ENCODE measurements around the gene CACNA1D. TPM values are rescaled to one million over a fixed set of nuclear protein-coding genes. Genes with fewer than 3 reads are reported as not detected.
A peak's percentile ranks its signal among the peaks of the same experiment; 100 is the strongest.

The CACNA1D gene
- total RNA-seq, 2 experiments from 2014 or later, result 0.31 to 0.32 TPM

- H3K9me3 Mint-ChIP-seq (ENCODE audit: insufficient read depth), result no peaks in the 10 kb centered on the region
- CTCF ChIA-PET, result no interaction called here
- H3K36me3 Mint-ChIP-seq (ENCODE audit: low read depth), result no peaks in the 10 kb centered on the region
- H3K4me1 Mint-ChIP-seq (ENCODE audit: low read depth), result peaks cover 10% of the 10 kb centered on the region
- DNase-seq (peak; percentile 15), ATAC-seq (no peak)
- H3K27ac Mint-ChIP-seq, result no peak overlapping the region
- POLR2A ChIA-PET, result no interaction called here
- H3K27me3 Mint-ChIP-seq (ENCODE audit: low read depth), result peaks cover 23% of the 10 kb centered on the region
- no peak overlapping the region for H3K4me3 Mint-ChIP-seq
These were observed 200.4 kb downstream of the CACNA1D start for GRCh38 chr3:53694666-53695323.

- Mint-ChIP-seq H3K9me3 (ENCODE audit: insufficient read depth) (no peaks in the 10 kb centered on the region), H3K27ac (no peak overlapping the region), H3K27me3 (ENCODE audit: low read depth) (peaks cover 23% of the 10 kb centered on the region), H3K36me3 (ENCODE audit: low read depth) (no peaks in the 10 kb centered on the region), H3K4me1 (ENCODE audit: low read depth) (peaks cover 11% of the 10 kb centered on the region), H3K4me3 (no peak overlapping the region)
- DNase-seq (peak; percentile 17), ATAC-seq (no peak)
- POLR2A ChIA-PET, result no interaction called here
- CTCF ChIA-PET, result interaction anchor here (1.9 kb wide), 1 partner anchor 10 kb away, joined by 5 read pairs; no protein-coding TSS in a partner anchor
These were observed 200.9 kb downstream of the CACNA1D start for GRCh38 chr3:53695324-53695690.

- POLR2A ChIA-PET, result no interaction called here
- ATAC-seq (no peak), DNase-seq (no peak)
- no peak overlapping the region for H3K27ac Mint-ChIP-seq
- peaks cover 14% of the 10 kb centered on the region for H3K4me1 Mint-ChIP-seq (ENCODE audit: low read depth)
- no peak overlapping the region for H3K4me3 Mint-ChIP-seq
- H3K27me3 Mint-ChIP-seq (ENCODE audit: low read depth), result peaks cover 20% of the 10 kb centered on the region
- H3K9me3 Mint-ChIP-seq (ENCODE audit: insufficient read depth), result no peaks in the 10 kb centered on the region
- CTCF ChIA-PET, result interaction anchor here (1.5 to 1.9 kb wide), 2 partner anchors 9 to 14 kb away, joined by 4 to 5 read pairs; no protein-coding TSS in a partner anchor
- H3K36me3 Mint-ChIP-seq (ENCODE audit: low read depth), result no peaks in the 10 kb centered on the region
These were observed 202.2 kb downstream of the CACNA1D start for GRCh38 chr3:53696401-53697172.

- H3K27ac Mint-ChIP-seq, result no peak overlapping the region
- ChIA-PET CTCF (interaction anchor here (1.4 kb wide), 1 partner anchor 10 kb away, joined by 8 read pairs; no protein-coding TSS in a partner anchor), POLR2A (no interaction called here)
- peaks cover 16% of the 10 kb centered on the region for H3K27me3 Mint-ChIP-seq (ENCODE audit: low read depth)
- H3K36me3 Mint-ChIP-seq (ENCODE audit: low read depth), result no peaks in the 10 kb centered on the region
- no peaks in the 10 kb centered on the region for H3K9me3 Mint-ChIP-seq (ENCODE audit: insufficient read depth)
- H3K4me1 Mint-ChIP-seq (ENCODE audit: low read depth), result peaks cover 11% of the 10 kb centered on the region
- ATAC-seq, result no peak
- no peak overlapping the region for H3K4me3 Mint-ChIP-seq
- peak; percentile 16 for DNase-seq
These were observed 206.0 kb downstream of the CACNA1D start for GRCh38 chr3:53700441-53700840.

GRCh38 chr3:53702776-53703530, 208.5 kb downstream of the CACNA1D start:
- Mint-ChIP-seq H3K4me1 (ENCODE audit: low read depth) (peaks cover 19% of the 10 kb centered on the region), H3K9me3 (ENCODE audit: insufficient read depth) (no peaks in the 10 kb centered on the region), H3K4me3 (no peak overlapping the region), H3K27ac (no peak overlapping the region), H3K27me3 (ENCODE audit: low read depth) (peaks cover 8% of the 10 kb centered on the region), H3K36me3 (ENCODE audit: low read depth) (no peaks in the 10 kb centered on the region)
- DNase-seq (peak; percentile 13), ATAC-seq (no peak)
- ChIA-PET POLR2A (no interaction called here), CTCF (no interaction called here)

GRCh38 chr3:53703630-53704362, 209.4 kb downstream of the CACNA1D start:
- H3K27ac Mint-ChIP-seq, result no peak overlapping the region
- no peaks in the 10 kb centered on the region for H3K9me3 Mint-ChIP-seq (ENCODE audit: insufficient read depth)
- ATAC-seq, result no peak
- H3K36me3 Mint-ChIP-seq (ENCODE audit: low read depth), result no peaks in the 10 kb centered on the region
- H3K27me3 Mint-ChIP-seq (ENCODE audit: low read depth), result peaks cover 7% of the 10 kb centered on the region
- H3K4me3 Mint-ChIP-seq, result no peak overlapping the region
- CTCF ChIA-PET, result no interaction called here
- DNase-seq, result peak; percentile 18
- peaks cover 19% of the 10 kb centered on the region for H3K4me1 Mint-ChIP-seq (ENCODE audit: low read depth)
- POLR2A ChIA-PET, result no interaction called here

GRCh38 chr3:53704363-53704725, 209.9 kb downstream of the CACNA1D start:
- Mint-ChIP-seq H3K27me3 (ENCODE audit: low read depth) (peaks cover 2% of the 10 kb centered on the region), H3K9me3 (ENCODE audit: insufficient read depth) (no peaks in the 10 kb centered on the region), H3K4me3 (no peak overlapping the region), H3K4me1 (ENCODE audit: low read depth) (peaks cover 19% of the 10 kb centered on the region), H3K27ac (no peak overlapping the region), H3K36me3 (ENCODE audit: low read depth) (no peaks in the 10 kb centered on the region)
- no peak for ATAC-seq
- POLR2A ChIA-PET, result no interaction called here
- CTCF ChIA-PET, result no interaction called here
- DNase-seq, result peak; percentile 9

GRCh38 chr3:53705024-53705745, 210.8 kb downstream of the CACNA1D start:
- Mint-ChIP-seq H3K27ac (no peak overlapping the region), H3K27me3 (ENCODE audit: low read depth) (peaks cover 2% of the 10 kb centered on the region), H3K9me3 (ENCODE audit: insufficient read depth) (no peaks in the 10 kb centered on the region), H3K4me3 (no peak overlapping the region), H3K4me1 (ENCODE audit: low read depth) (peaks cover 19% of the 10 kb centered on the region), H3K36me3 (ENCODE audit: low read depth) (no peaks in the 10 kb centered on the region)
- DNase-seq, result peak; percentile 16
- POLR2A ChIA-PET, result no interaction called here
- CTCF ChIA-PET, result interaction anchor here (1.3 kb wide), 1 partner anchor 9 kb away, joined by 5 read pairs; no protein-coding TSS in a partner anchor
- no peak for ATAC-seq

GRCh38 chr3:53705774-53706173, 211.4 kb downstream of the CACNA1D start:
- DNase-seq, result peak; percentile 22
- no peak overlapping the region for H3K4me3 Mint-ChIP-seq
- ChIA-PET CTCF (interaction anchor here (1.3 kb wide), 1 partner anchor 10 kb away, joined by 5 read pairs; no protein-coding TSS in a partner anchor), POLR2A (no interaction called here)
- H3K27ac Mint-ChIP-seq, result no peak overlapping the region
- ATAC-seq, result peak; percentile 45
- H3K36me3 Mint-ChIP-seq (ENCODE audit: low read depth), result no peaks in the 10 kb centered on the region
- H3K4me1 Mint-ChIP-seq (ENCODE audit: low read depth), result peaks cover 16% of the 10 kb centered on the region
- H3K9me3 Mint-ChIP-seq (ENCODE audit: insufficient read depth), result no peaks in the 10 kb centered on the region
- peaks cover 2% of the 10 kb centered on the region for H3K27me3 Mint-ChIP-seq (ENCODE audit: low read depth)

GRCh38 chr3:53707222-53707621, 212.8 kb downstream of the CACNA1D start:
- ChIA-PET POLR2A (no interaction called here), CTCF (interaction anchor here (4.1 kb wide), 1 partner anchor 38 kb away, joined by 13 read pairs; no protein-coding TSS in a partner anchor)
- H3K9me3 Mint-ChIP-seq (ENCODE audit: insufficient read depth), result no peaks in the 10 kb centered on the region
- peaks cover 2% of the 10 kb centered on the region for H3K27me3 Mint-ChIP-seq (ENCODE audit: low read depth)
- no peak for DNase-seq
- no peak overlapping the region for H3K4me3 Mint-ChIP-seq
- no peak for ATAC-seq
- H3K27ac Mint-ChIP-seq, result no peak overlapping the region
- H3K4me1 Mint-ChIP-seq (ENCODE audit: low read depth), result peaks cover 16% of the 10 kb centered on the region
- H3K36me3 Mint-ChIP-seq (ENCODE audit: low read depth), result no peaks in the 10 kb centered on the region

- H3K9me3 Mint-ChIP-seq (ENCODE audit: insufficient read depth), result no peaks in the 10 kb centered on the region
- peaks cover 2% of the 10 kb centered on the region for H3K27me3 Mint-ChIP-seq (ENCODE audit: low read depth)
- H3K4me3 Mint-ChIP-seq, result no peak overlapping the region
- ATAC-seq (no peak), DNase-seq (no peak)
- H3K36me3 Mint-ChIP-seq (ENCODE audit: low read depth), result no peaks in the 10 kb centered on the region
- CTCF ChIA-PET, result interaction anchor here (4.1 kb wide), 1 partner anchor 39 kb away, joined by 13 read pairs; no protein-coding TSS in a partner anchor
- H3K4me1 Mint-ChIP-seq (ENCODE audit: low read depth), result peaks cover 16% of the 10 kb centered on the region
- POLR2A ChIA-PET, result no interaction called here
- H3K27ac Mint-ChIP-seq, result no peak overlapping the region
These were observed 213.7 kb downstream of the CACNA1D start for GRCh38 chr3:53708001-53708621.
